HepG2 (cell line): ENCODE measurements around the gene MAPK11.

Experiments
- CTCF ChIP-seq: sonication (generic); formaldehyde crosslinking; IDR thresholded peaks from 2 replicates; pipeline ENCODE4 v1.5.0; 2020; ENCODE audit warnings: mild to moderate bottlenecking, missing genetic modification reagents, moderate library complexity
- EP300 ChIP-seq, 3 experiments: sonication (generic) in 1 of 3; formaldehyde crosslinking in 1 of 3; IDR thresholded peaks; 2 replicates each; pipeline versions ENCODE4 v1.5.1 to v1.6.1; 2011 to 2020; ENCODE audit warnings: low read depth in 2 of 3, low read length in 2 of 3, borderline replicate concordance in 1 of 3, improper control_type of control experiment in 1 of 3, mild to moderate bottlenecking in 1 of 3, missing genetic modification reagents in 1 of 3, moderate library complexity in 1 of 3
- KDM1A ChIP-seq: IDR thresholded peaks from 2 replicates; pipeline ENCODE4 v1.6.1; 2016; ENCODE audit warnings: missing compliant biosample characterization
- MXI1 ChIP-seq: IDR thresholded peaks from 3 replicates; pipeline ENCODE4 v1.6.1; 2012; ENCODE audit warnings: low read depth, low read length, inconsistent platforms, borderline replicate concordance
- POLR2A ChIP-seq, 2 experiments: IDR thresholded peaks; 2 replicates each; pipeline ENCODE4 v1.6.1; 2011; ENCODE audit warnings: low read depth in 2 of 2, low read length in 2 of 2, mild to moderate bottlenecking in 1 of 2, moderate library complexity in 1 of 2; ENCODE audit not compliant: insufficient read depth in 1 of 2
- RFX5 ChIP-seq: IDR thresholded peaks from 2 replicates; pipeline ENCODE4 v1.6.1; 2011; ENCODE audit warnings: low read depth, low read length, improper control_type of control experiment
- SP1 ChIP-seq, 2 experiments: fragments of 450-650 bp in 1 of 2; sonication (generic) in 1 of 2; formaldehyde crosslinking in 1 of 2; IDR thresholded peaks; 2 replicates each; pipeline versions ENCODE4 v1.4.0 to v1.6.1; 2016 to 2020; ENCODE audit warnings: missing genetic modification reagents in 1 of 2
- ZFP41 ChIP-seq: sonication (generic); formaldehyde crosslinking; IDR thresholded peaks from 2 replicates; pipeline ENCODE4 v1.4.0; 2020; ENCODE audit warnings: mild to moderate bottlenecking, missing genetic modification reagents, borderline replicate concordance
- ZNF280B ChIP-seq: sonication (generic); formaldehyde crosslinking; IDR thresholded peaks from 2 replicates; pipeline ENCODE4 v1.5.0; 2020; ENCODE audit warnings: missing genetic modification reagents, mild to moderate bottlenecking, borderline replicate concordance

GRCh38 chr22:50272044-50272802, 2.0 kb upstream of the MAPK11 start:
- TF ChIP-seq KDM1A (CRISPR knock-in tag) (no peak), MXI1 (no peak), ZFP41 (no peak), ZNF280B (CRISPR knock-in tag) (no peak), POLR2A (IDR thresholded peaks at IDR 0.05; ENCODE audit: insufficient read depth in 1 of 2, low read depth in 2 of 2, low read length in 2 of 2) (no peak), RFX5 (no peak), EP300 (IDR thresholded peaks at IDR 0.05; ENCODE audit: low read depth in 2 of 2, low read length in 2 of 2) (no peak), EP300 (CRISPR knock-in tag; IDR thresholded peaks at IDR 0.05; ENCODE audit: borderline replicate concordance) (no peak), CTCF (CRISPR knock-in tag) (no peak), SP1 (IDR thresholded peaks at IDR 0.05) (no peak), SP1 (CRISPR knock-in tag; IDR thresholded peaks at IDR 0.05) (no peak)
